ENCODE results near the gene USP33.

DNA sequence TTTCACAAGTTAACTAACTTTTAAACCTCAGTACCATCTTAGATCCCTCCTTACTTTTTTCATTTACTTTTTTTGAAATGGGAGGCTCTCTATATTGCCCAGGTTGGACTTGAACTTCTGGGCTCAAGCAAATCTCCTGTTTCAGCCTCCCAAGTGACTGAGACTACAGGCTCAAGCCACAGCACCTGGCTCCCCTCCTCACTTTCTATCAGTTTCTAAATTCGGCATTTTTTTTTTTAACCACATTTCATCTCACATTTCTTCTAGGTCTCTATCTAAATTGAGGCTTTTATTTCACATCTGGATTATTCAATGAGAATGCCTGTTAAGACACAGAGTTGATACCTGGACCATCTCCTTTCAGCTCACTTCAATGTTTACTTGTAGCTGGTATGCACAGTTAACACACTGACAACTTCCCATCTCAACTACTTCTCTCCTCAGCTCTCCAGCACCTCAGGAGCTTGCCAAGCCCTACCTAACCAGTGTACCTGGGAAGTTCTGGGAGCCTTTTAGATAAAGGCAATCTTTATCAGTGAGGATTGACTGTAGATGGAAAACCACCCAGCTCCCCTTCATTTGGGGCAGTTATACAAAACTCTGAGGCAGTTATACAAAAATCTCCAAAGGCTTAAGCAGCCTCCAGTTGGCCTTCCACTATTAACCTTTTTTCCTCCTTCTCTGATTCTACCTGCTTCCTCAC lies 3.4 kb downstream of the USP33 start:
- no peak for TF ChIP-seq POLR2A (IDR thresholded peaks at IDR 0.05)
- no peak for TF ChIP-seq CTCF (IDR thresholded peaks at IDR 0.05)
